Natural killer cell (primary cell): ENCODE results near the gene PTK7. TPM values are rescaled to one million over a fixed set of nuclear protein-coding genes. Genes with fewer than 3 reads are reported as not detected.
A peak's percentile ranks its signal among the peaks of the same experiment; 100 is the strongest.

Experiments used
- ATAC-seq, 3 donors: fragments of 150-1000 bp in 2 of 3; fragments of 200-7000 bp in 1 of 3; cut with Tn5 transposase; 1 replicate in 1 of 3; 2 replicates in 2 of 3; pipeline ENCODE4 v1.10.0; 2021; ENCODE audit warnings: mild to moderate bottlenecking in 2 of 3, moderate library complexity in 2 of 3
- DNase-seq, 2 donors: peaks; one replicate each; pipeline versions ENCODE4 v3.0.0 to v3.0.0-alpha.2; 2013 to 2021; ENCODE audit warnings: mixed read lengths in 1 of 2
- H3K27ac ChIP-seq: one replicate; pipeline ENCODE4 v1.5.1; 2013; ENCODE audit warnings: mild to moderate bottlenecking, low read length
- H3K27me3 ChIP-seq: one replicate; pipeline ENCODE4 v1.6.1; 2013; ENCODE audit warnings: low read length; ENCODE audit not compliant: control insufficient read depth, insufficient read depth
- H3K36me3 ChIP-seq: one replicate; pipeline ENCODE4 v1.6.1; 2013; ENCODE audit warnings: low read length; ENCODE audit not compliant: control insufficient read depth, insufficient read depth
- H3K4me1 ChIP-seq: one replicate; pipeline ENCODE4 v1.6.1; 2013; ENCODE audit warnings: low read length; ENCODE audit not compliant: control insufficient read depth, insufficient read depth
- H3K4me3 ChIP-seq: one replicate; pipeline ENCODE4 v1.5.1; 2013; ENCODE audit warnings: low read length
- H3K9me3 ChIP-seq: one replicate; pipeline ENCODE4 v1.6.1; 2013; ENCODE audit warnings: low read length; ENCODE audit not compliant: control insufficient read depth, insufficient read depth
- H3K27ac Mint-ChIP-seq, 2 donors: one replicate each; pipeline ENCODE4 v1.8.0; 2022; ENCODE audit warnings: mild to moderate bottlenecking in 2 of 2, mixed read lengths in 2 of 2, moderate library complexity in 1 of 2
- H3K27me3 Mint-ChIP-seq, 2 donors: one replicate each; pipeline ENCODE4 v1.8.0; 2022; ENCODE audit warnings: low read depth in 2 of 2, mixed read lengths in 2 of 2
- H3K36me3 Mint-ChIP-seq: one replicate; pipeline ENCODE4 v1.8.0; 2022; ENCODE audit warnings: mixed read lengths
- H3K4me1 Mint-ChIP-seq, 2 donors: one replicate each; pipeline ENCODE4 v1.8.0; 2022; ENCODE audit warnings: mixed read lengths in 2 of 2
- H3K4me3 Mint-ChIP-seq: one replicate; pipeline ENCODE4 v1.8.0; 2022; ENCODE audit warnings: mild to moderate bottlenecking, moderate library complexity, mixed read lengths
- H3K9me3 Mint-ChIP-seq, 2 donors: one replicate each; pipeline ENCODE4 v1.8.0; 2022; ENCODE audit warnings: mixed read lengths in 2 of 2
- CTCF ChIP-seq: fragments of 200-600 bp; IDR thresholded peaks from one replicate; pipeline ENCODE4 v1.8.0; 2022; ENCODE audit warnings: antibody characterized with exemption
- WGBS: methylation state at CpG from one replicate; pipeline ENCODE4 v1.1.7; 2013; ENCODE audit warnings: missing lambda C conversion rate; ENCODE audit not compliant: insufficient coverage; 5-methylcytosine and 5-hydroxymethylcytosine counted together
- intact Hi-C: fragments of 100-400 bp; cut with micrococcal nuclease; formaldehyde crosslinking; loops from one replicate; pipeline ENCODE4 v1.14.2; 2022
- total RNA-seq, 4 donors: library from RNA; stranded (reverse); fragments of 120-200 nt in 1 of 4; gene quantifications; one replicate each; pipeline versions ENCODE4 v1.2.3 to v1.2.4, GENCODE V29; 2013 to 2022

Gene PTK7
- total RNA-seq, 3 donors from 2014 or later (not counting 1 experiment from before 2014, with no cell fraction given), result 1.7 to 5.6 (median 2.8) TPM

- ATAC-seq (no peak), DNase-seq (peak in 1 of 2 donors; percentile 62)
- no peak for TF ChIP-seq CTCF
- peaks cover 42 to 47% of the 10 kb centered on the region in 2 donors for H3K4me1 Mint-ChIP-seq
- peak overlapping the region in 1 of 2 donors; percentile 6 for H3K27ac Mint-ChIP-seq
- no peak overlapping the region for H3K4me3 Mint-ChIP-seq
- Histone ChIP-seq H3K4me3 (no peak overlapping the region), H3K36me3 (peaks cover 42% of the 10 kb centered on the region), H3K9me3 (no peaks in the 10 kb centered on the region), H3K27ac (no peak overlapping the region), H3K4me1 (peaks cover 17% of the 10 kb centered on the region), H3K27me3 (no peaks in the 10 kb centered on the region)
- WGBS, result 67% methylated on average over 5 of the region's 5 CpGs
- no peaks in the 10 kb centered on the region for H3K9me3 Mint-ChIP-seq
- intact Hi-C loops, result no loop called here
- H3K36me3 Mint-ChIP-seq, result no peaks in the 10 kb centered on the region
- H3K27me3 Mint-ChIP-seq, result no peaks in the 10 kb centered on the region
Observed at GRCh38 chr6:43185391-43185985, 109.4 kb downstream of the PTK7 start.

DNA sequence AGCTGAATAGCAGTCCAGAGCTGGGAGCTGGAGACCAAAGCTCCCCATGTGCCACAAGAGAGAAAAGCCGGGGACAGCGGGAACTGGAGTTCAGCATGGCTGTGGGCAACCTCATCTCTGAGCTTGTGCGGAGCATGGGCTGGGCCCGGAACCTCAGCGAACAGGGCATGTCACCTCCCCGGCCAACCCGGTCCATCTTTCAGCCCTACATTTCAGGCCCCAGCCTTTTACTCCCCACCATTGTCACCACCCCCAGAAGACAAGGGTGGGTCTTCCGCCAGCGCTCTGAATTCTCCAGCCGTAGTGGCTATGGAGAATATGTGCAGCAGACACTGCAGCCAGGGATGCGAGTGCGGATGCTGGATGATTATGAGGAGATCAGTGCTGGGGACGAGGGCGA lies 109.9 kb downstream of the PTK7 start:
- H3K27me3 Mint-ChIP-seq, result no peaks in the 10 kb centered on the region
- H3K4me1 Mint-ChIP-seq, result peaks cover 42 to 47% of the 10 kb centered on the region in 2 donors
- Histone ChIP-seq H3K4me3 (no peak overlapping the region), H3K27me3 (no peaks in the 10 kb centered on the region), H3K27ac (no peak overlapping the region), H3K4me1 (peaks cover 17% of the 10 kb centered on the region), H3K9me3 (no peaks in the 10 kb centered on the region), H3K36me3 (peaks cover 42% of the 10 kb centered on the region)
- intact Hi-C loops, result no loop called here
- no peak for TF ChIP-seq CTCF
- DNase-seq, result no peak
- ATAC-seq, result no peak
- 96% methylated on average over 14 of the region's 14 CpGs for WGBS
- H3K9me3 Mint-ChIP-seq, result no peaks in the 10 kb centered on the region
- H3K4me3 Mint-ChIP-seq, result no peak overlapping the region
- H3K36me3 Mint-ChIP-seq, result no peaks in the 10 kb centered on the region
- peak overlapping the region in 1 of 2 donors; percentile 35 for H3K27ac Mint-ChIP-seq

DNA sequence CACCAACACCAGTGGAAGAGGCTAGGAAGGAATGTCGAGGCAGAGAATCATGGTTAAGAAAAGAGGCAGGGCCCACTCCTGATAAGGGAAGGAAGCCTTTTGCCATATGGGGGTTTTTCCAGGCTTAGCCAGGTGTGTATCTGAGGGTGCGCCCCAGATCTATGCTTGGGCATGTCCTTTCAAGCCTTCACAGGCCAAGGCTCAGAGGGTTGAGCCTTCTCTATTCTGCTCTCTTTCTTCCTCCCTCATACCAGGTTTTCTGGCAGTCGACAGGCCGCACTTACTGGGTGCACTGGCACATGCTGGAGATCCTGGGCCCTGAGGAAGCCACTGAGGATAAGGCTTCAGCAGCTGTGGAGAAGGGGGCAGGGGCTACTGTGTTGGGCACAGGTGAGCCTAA lies 110.6 kb downstream of the PTK7 start:
- H3K4me3 ChIP-seq, result no peak overlapping the region
- Mint-ChIP-seq H3K4me3 (no peak overlapping the region), H3K36me3 (no peaks in the 10 kb centered on the region), H3K27ac (no peak overlapping the region), H3K9me3 (no peaks in the 10 kb centered on the region), H3K4me1 (peaks cover 42% of the 10 kb centered on the region in 2 donors), H3K27me3 (no peaks in the 10 kb centered on the region)
- intact Hi-C loops, result no loop called here
- H3K9me3 ChIP-seq, result no peaks in the 10 kb centered on the region
- H3K36me3 ChIP-seq, result peaks cover 42% of the 10 kb centered on the region
- ATAC-seq (no peak), DNase-seq (no peak)
- no peak for TF ChIP-seq CTCF
- H3K27me3 ChIP-seq, result no peaks in the 10 kb centered on the region
- peaks cover 12% of the 10 kb centered on the region for H3K4me1 ChIP-seq
- no peak overlapping the region for H3K27ac ChIP-seq
- WGBS, result 99% methylated on average over 4 of the region's 4 CpGs

DNA sequence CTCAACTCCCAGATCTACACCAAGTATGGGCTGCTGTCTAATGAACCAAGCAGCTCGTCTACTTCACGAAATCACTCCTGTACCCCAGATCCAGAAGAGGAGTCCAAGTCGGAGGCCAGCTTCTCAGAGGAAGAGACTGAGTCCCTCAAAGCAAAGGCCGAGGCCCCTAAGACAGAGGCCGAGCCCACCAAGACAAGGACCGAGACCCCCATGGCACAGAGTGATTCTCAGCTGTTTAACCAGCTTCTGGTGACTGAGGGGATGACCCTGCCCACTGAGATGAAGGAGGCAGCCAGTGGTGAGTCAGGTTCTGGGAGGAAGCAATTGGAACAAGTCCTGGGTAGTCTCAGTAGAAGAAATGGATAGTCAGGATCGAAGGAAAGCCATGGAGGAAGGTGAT lies 111.7 kb downstream of the PTK7 start:
- Histone ChIP-seq H3K9me3 (no peaks in the 10 kb centered on the region), H3K4me1 (peaks cover 6% of the 10 kb centered on the region), H3K27me3 (no peaks in the 10 kb centered on the region), H3K27ac (no peak overlapping the region), H3K36me3 (peaks cover 44% of the 10 kb centered on the region), H3K4me3 (no peak overlapping the region)
- Mint-ChIP-seq H3K9me3 (no peaks in the 10 kb centered on the region), H3K4me1 (peaks cover 35 to 36% of the 10 kb centered on the region in 2 donors), H3K27ac (no peak overlapping the region), H3K4me3 (no peak overlapping the region), H3K27me3 (no peaks in the 10 kb centered on the region), H3K36me3 (no peaks in the 10 kb centered on the region)
- ATAC-seq, result no peak
- WGBS, result 97% methylated on average over 7 of the region's 7 CpGs
- no peak for TF ChIP-seq CTCF
- intact Hi-C loops, result no loop called here
- DNase-seq, result no peak
